Endothelial cell of umbilical vein (primary cell): ENCODE measurements around the gene PHF8.

ENCODE experiments used
- CTCF ChIP-seq, 2 donors: IDR thresholded peaks; 1 replicate in 1 of 2; 2 replicates in 1 of 2; pipeline ENCODE4 v1.5.1; 2011; ENCODE audit warnings: low read length in 2 of 2, mild to moderate bottlenecking in 2 of 2, moderate library complexity in 2 of 2, control low read depth in 1 of 2, inconsistent platforms in 1 of 2, low read depth in 1 of 2; ENCODE audit not compliant: insufficient read depth in 1 of 2; ENCODE audit errors: extremely low read depth in 1 of 2
- EZH2 ChIP-seq: IDR thresholded peaks from 2 replicates; pipeline ENCODE4 v1.6.1; 2012; ENCODE audit warnings: borderline replicate concordance, low read depth, mild to moderate bottlenecking, moderate library complexity, low read length, inconsistent platforms; ENCODE audit not compliant: severe bottlenecking
- MAX ChIP-seq: IDR thresholded peaks from 2 replicates; pipeline ENCODE4 v1.6.1; 2011; ENCODE audit not compliant: insufficient read depth, insufficient read length
- POLR2A ChIP-seq: IDR thresholded peaks from 2 replicates; pipeline ENCODE4 v1.6.1; 2012; ENCODE audit warnings: low read depth, mild to moderate bottlenecking, control low read depth, low read length
- POLR2AphosphoS5 ChIP-seq: IDR thresholded peaks from 2 replicates; pipeline ENCODE4 v1.6.1; 2012; ENCODE audit warnings: low read depth, mild to moderate bottlenecking, control low read depth, low read length, moderate library complexity; ENCODE audit not compliant: insufficient read depth

- no peak for TF ChIP-seq EZH2
- no peak for TF ChIP-seq CTCF (IDR thresholded peaks at IDR 0.05; ENCODE audit: extremely low read depth in 1 of 2, insufficient read depth in 1 of 2, low read depth in 1 of 2, low read length in 2 of 2)
- TF ChIP-seq POLR2A, result no peak
- no peak for TF ChIP-seq MAX
- no peak for TF ChIP-seq POLR2AphosphoS5
These were observed 31.3 kb downstream of the PHF8 start for GRCh38 chrX:54012830-54013500.
